Stimulated activated CD4-positive, alpha-beta T cell treated with anti-CD3 and anti-CD28 coated beads, Interleukin-2, amount 100 ng/mL, for 4 hours (primary cell): ENCODE measurements around the gene TRIM63.

ENCODE experiments used
- DNase-seq: peaks from one replicate; pipeline ENCODE4 v3.0.0-alpha.2; 2020; ENCODE audit warnings: low read depth

Gene TRIM63

GRCh38 chr1:26057189-26057588 is 10.2 kb downstream of the TRIM63 start:
- DNase-seq = no peak

GRCh38 chr1:26055041-26055440 is 12.4 kb downstream of the TRIM63 start:
- DNase-seq = no peak

GRCh38 chr1:26053718-26054560 is 13.5 kb downstream of the TRIM63 start:
- no peak for DNase-seq

GRCh38 chr1:26050248-26050640 is 17.2 kb downstream of the TRIM63 start:
- DNase-seq = no peak

- DNase-seq = no peak
Observed at GRCh38 chr1:26049531-26050247, 17.7 kb downstream of the TRIM63 start.

GRCh38 chr1:26047278-26047874 is 20.1 kb downstream of the TRIM63 start:
- DNase-seq = no peak

- no peak for DNase-seq
Observed at GRCh38 chr1:26046246-26047095, 21.0 kb downstream of the TRIM63 start.

- DNase-seq = no peak
Observed at GRCh38 chr1:26045722-26046245, 21.6 kb downstream of the TRIM63 start, which contains the start of gene SLC30A2. Gene SLC30A2 (minus strand): TSS chr1:26046118. CDS start chr1:26045896, 222 bp downstream.

- no peak for DNase-seq
Observed at GRCh38 chr1:26044971-26045721, 22.3 kb downstream of the TRIM63 start.

- no peak for DNase-seq
Observed at GRCh38 chr1:26044414-26044813, 23.0 kb downstream of the TRIM63 start.

GRCh38 chr1:26043765-26044164 is 23.7 kb downstream of the TRIM63 start:
- no peak for DNase-seq

- DNase-seq = no peak
Observed at GRCh38 chr1:26041978-26042377, 25.5 kb downstream of the TRIM63 start.

- no peak for DNase-seq
Observed at GRCh38 chr1:26041401-26041800, 26.0 kb downstream of the TRIM63 start.

- DNase-seq = no peak
Observed at GRCh38 chr1:26038904-26039303, 28.5 kb downstream of the TRIM63 start.

- no peak for DNase-seq
Observed at GRCh38 chr1:26038477-26038876, 29.0 kb downstream of the TRIM63 start.

GRCh38 chr1:26037904-26038303 is 29.5 kb downstream of the TRIM63 start:
- DNase-seq = no peak

GRCh38 chr1:26036756-26037281 is 30.6 kb downstream of the TRIM63 start:
- DNase-seq = no peak

GRCh38 chr1:26035959-26036755 is 31.3 kb downstream of the TRIM63 start:
- peak; percentile 44 for DNase-seq

- DNase-seq = peak; percentile 91
Observed at GRCh38 chr1:26035203-26035958, 32.0 kb downstream of the TRIM63 start.
